Measurements from ENCODE around the gene ITGA2B. TPM values are rescaled to one million over a fixed set of nuclear protein-coding genes. Genes with fewer than 3 reads are reported as not detected.

Gene ITGA2B
- total and polyA plus RNA-seq, 9 donors = 0.60 to 5.2 (median 2.2) TPM

DNA sequence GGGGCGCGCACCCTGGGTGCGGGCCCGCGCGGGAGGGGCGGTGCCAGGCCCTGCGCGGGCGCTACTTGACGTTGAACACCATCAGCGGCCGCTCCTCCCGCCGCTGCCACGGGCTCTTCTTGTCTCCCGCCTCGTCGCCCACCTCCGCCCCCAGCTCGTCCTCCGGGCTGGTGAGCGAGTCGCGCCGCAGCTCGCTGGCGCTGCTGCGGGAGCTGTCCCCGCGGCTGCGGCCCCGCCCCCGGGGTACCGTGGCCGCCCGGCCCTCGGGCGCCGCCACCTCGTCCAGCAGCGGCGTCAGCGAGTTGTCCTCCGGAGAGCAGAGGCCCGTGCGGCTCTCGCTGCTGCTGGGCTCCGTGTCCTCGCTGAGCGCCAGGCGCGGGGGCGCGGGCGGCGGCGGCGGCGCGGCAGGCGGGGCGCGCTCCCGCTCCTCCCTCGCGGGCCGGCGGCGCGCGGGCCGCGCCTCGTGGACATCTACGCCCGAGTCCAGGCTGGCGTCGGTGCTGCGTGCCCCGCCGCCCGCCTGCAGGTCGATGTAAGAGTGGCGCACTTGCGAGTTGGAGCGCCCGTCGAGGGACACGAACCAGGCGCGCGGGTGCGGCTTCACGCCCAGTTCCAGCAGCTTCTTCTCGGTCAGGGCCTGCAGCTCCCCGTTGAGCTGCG, 35.6 kb downstream of the ITGA2B start:
- DNase-seq = peak in 3 of 5 donors; percentile 45 to 68 (median 46)
- Histone ChIP-seq H3K4me3 (peak overlapping the region; percentile 34), H3K36me3 (no peaks in the 10 kb centered on the region), H3K4me1 (ENCODE audit: insufficient read depth) (no peaks in the 10 kb centered on the region), H3K27ac (peak overlapping the region in 1 of 2 donors; percentile 59), H3K9me3 (no peaks in the 10 kb centered on the region), H3K27me3 (no peaks in the 10 kb centered on the region)
- TF ChIP-seq POLR2A (IDR thresholded peaks at IDR 0.05) = no peak
- TF ChIP-seq, protein P1, sequence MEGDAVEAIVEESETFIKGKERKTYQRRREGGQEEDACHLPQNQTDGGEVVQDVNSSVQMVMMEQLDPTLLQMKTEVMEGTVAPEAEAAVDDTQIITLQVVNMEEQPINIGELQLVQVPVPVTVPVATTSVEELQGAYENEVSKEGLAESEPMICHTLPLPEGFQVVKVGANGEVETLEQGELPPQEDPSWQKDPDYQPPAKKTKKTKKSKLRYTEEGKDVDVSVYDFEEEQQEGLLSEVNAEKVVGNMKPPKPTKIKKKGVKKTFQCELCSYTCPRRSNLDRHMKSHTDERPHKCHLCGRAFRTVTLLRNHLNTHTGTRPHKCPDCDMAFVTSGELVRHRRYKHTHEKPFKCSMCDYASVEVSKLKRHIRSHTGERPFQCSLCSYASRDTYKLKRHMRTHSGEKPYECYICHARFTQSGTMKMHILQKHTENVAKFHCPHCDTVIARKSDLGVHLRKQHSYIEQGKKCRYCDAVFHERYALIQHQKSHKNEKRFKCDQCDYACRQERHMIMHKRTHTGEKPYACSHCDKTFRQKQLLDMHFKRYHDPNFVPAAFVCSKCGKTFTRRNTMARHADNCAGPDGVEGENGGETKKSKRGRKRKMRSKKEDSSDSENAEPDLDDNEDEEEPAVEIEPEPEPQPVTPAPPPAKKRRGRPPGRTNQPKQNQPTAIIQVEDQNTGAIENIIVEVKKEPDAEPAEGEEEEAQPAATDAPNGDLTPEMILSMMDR (IDR thresholded peaks at IDR 0.05) = no peak
- TF ChIP-seq EP300 (IDR thresholded peaks at IDR 0.05) = no peak
- 35 to 51% (median 45%) methylated on average over 34 to 98 of the region's 98 CpGs for WGBS, 3 donors
- intact Hi-C loops (cut with DNase I) = loop anchor here in 1 of 4 donors (10.0 kb wide), 1 partner anchor 149 kb away; no protein-coding TSS in a partner anchor

DNA sequence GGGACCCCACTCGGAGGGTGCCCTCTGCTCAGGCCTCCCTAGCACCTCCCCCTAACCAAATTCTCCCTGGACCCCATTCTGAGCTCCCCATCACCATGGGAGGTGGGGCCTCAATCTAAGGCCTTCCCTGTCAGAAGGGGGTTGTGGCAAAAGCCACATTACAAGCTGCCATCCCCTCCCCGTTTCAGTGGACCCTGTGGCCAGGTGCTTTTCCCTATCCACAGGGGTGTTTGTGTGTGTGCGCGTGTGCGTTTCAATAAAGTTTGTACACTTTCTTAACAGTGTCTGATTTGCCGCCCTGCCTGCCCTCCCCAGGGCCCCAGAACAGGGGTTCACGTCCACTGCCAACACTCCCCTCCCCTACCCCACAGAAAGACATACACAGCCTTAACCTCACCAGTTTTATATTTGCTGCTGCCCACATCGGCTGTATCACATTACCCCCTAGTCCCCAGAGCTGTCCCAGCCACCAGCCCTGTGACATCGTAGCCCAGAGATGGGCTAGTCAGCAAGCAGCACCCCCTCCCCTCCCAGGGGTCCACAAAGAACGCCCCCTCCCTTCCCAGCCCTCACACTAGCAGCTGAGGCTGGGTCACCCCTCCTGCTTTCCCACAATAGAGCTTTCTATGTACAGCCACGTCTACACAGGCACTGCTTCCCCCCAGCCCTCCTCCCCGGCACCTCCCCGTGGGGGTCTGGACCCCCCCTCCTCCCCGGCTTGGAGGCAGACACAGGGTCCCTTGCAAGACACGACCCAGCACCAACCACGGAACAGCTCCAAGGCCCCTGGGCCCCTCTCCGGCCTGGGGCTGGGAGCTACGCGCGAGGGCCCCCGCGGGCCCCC, 36.4 kb downstream of the ITGA2B start:
- Histone ChIP-seq H3K27me3 (no peaks in the 10 kb centered on the region), H3K4me3 (peak overlapping the region; percentile 34), H3K9me3 (no peaks in the 10 kb centered on the region), H3K4me1 (ENCODE audit: insufficient read depth) (no peaks in the 10 kb centered on the region), H3K36me3 (no peaks in the 10 kb centered on the region), H3K27ac (peak overlapping the region in 1 of 2 donors; percentile 59)
- TF ChIP-seq EP300 (IDR thresholded peaks at IDR 0.05) (no peak), POLR2A (IDR thresholded peaks at IDR 0.05) (no peak)
- TF ChIP-seq, protein P1 (IDR thresholded peaks at IDR 0.05) = no peak
- DNase-seq = no peak
- intact Hi-C loops (cut with DNase I) = loop anchor here in 1 of 4 donors (10.0 kb wide), 1 partner anchor 148 kb away; no protein-coding TSS in a partner anchor
- WGBS, 3 donors = 51 to 60% (median 57%) methylated on average over 22 of the region's 22 CpGs

DNA sequence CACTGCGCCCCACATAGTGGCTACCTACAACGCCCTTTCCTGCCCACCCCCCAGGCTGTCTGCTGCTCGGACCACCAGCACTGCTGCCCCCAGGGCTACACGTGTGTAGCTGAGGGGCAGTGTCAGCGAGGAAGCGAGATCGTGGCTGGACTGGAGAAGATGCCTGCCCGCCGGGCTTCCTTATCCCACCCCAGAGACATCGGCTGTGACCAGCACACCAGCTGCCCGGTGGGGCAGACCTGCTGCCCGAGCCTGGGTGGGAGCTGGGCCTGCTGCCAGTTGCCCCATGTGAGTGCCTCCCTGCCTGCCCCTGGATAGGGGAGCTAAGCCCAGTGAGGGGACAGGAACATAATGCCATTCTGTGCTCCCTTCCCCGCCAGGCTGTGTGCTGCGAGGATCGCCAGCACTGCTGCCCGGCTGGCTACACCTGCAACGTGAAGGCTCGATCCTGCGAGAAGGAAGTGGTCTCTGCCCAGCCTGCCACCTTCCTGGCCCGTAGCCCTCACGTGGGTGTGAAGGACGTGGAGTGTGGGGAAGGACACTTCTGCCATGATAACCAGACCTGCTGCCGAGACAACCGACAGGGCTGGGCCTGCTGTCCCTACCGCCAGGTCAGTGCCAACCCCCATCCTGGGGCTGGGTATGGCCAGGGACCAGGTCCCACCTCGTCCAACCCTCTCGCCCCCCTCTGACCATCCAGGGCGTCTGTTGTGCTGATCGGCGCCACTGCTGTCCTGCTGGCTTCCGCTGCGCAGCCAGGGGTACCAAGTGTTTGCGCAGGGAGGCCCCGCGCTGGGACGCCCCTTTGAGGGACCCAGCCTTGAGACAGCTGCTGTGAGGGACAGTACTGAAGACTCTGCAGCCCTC, 37.3 kb downstream of the ITGA2B start:
- Histone ChIP-seq H3K27ac (no peak overlapping the region), H3K27me3 (no peaks in the 10 kb centered on the region), H3K36me3 (no peaks in the 10 kb centered on the region), H3K4me3 (no peak overlapping the region), H3K4me1 (ENCODE audit: insufficient read depth) (no peaks in the 10 kb centered on the region), H3K9me3 (no peaks in the 10 kb centered on the region)
- DNase-seq = no peak
- intact Hi-C loops (cut with DNase I) = loop anchor here in 1 of 4 donors (10.0 kb wide), 1 partner anchor 147 kb away; no protein-coding TSS in a partner anchor
- 79 to 84% (median 83%) methylated on average over 32 to 36 of the region's 36 CpGs for WGBS, 3 donors
- no peak for TF ChIP-seq EP300 (IDR thresholded peaks at IDR 0.05)
- TF ChIP-seq, protein P1 (IDR thresholded peaks at IDR 0.05) = no peak
- no peak for TF ChIP-seq POLR2A (IDR thresholded peaks at IDR 0.05)

DNA sequence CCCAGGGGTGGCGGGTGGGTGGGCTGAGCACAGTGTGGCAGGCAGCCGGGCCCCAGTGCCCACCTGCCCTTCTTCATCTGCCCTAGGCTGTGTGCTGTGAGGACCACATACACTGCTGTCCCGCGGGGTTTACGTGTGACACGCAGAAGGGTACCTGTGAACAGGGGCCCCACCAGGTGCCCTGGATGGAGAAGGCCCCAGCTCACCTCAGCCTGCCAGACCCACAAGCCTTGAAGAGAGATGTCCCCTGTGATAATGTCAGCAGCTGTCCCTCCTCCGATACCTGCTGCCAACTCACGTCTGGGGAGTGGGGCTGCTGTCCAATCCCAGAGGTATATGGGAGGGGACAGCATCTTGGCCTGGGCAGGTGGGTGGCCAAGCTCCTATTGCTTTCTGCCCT, 38.0 kb downstream of the ITGA2B start:
- no peaks in the 10 kb centered on the region for H3K4me1 ChIP-seq (ENCODE audit: insufficient read depth)
- intact Hi-C loops (cut with DNase I) = loop anchor here in 1 of 4 donors (10.0 kb wide), 1 partner anchor 147 kb away; no protein-coding TSS in a partner anchor
- no peaks in the 10 kb centered on the region for H3K9me3 ChIP-seq
- H3K27me3 ChIP-seq = no peaks in the 10 kb centered on the region
- no peak overlapping the region for H3K27ac ChIP-seq
- no peaks in the 10 kb centered on the region for H3K36me3 ChIP-seq
- DNase-seq = no peak
- TF ChIP-seq, protein P1 (IDR thresholded peaks at IDR 0.05) = no peak
- TF ChIP-seq POLR2A (IDR thresholded peaks at IDR 0.05) (no peak), EP300 (IDR thresholded peaks at IDR 0.05) (no peak)
- no peak overlapping the region for H3K4me3 ChIP-seq
- 82 to 90% (median 90%) methylated on average over 8 of the region's 8 CpGs for WGBS, 3 donors
